Endothelial cell of umbilical vein (primary cell): ENCODE measurements around the gene TRPV6. TPM values are rescaled to one million over a fixed set of nuclear protein-coding genes. Genes with fewer than 3 reads are reported as not detected.

Experiments
- BruUV-seq: library from RNA; stranded (reverse); fragments of 400-500 nt; replicated peaks from 2 replicates; lab custom pipeline; 2021; lab: Mats Ljungman, UMichigan
- CTCF ChIA-PET: fragments of 300-600, 350-600 bp; sonication (Branson Sonifier 250); formaldehyde crosslinking; loops from one replicate; lab custom pipeline; 2021; ENCODE audit warnings: antibody characterized with exemption, inconsistent platforms; lab: Charles Lee
- POLR2A ChIA-PET: fragments of 300-600, 350-600 bp; sonication (Branson Sonifier 250); formaldehyde crosslinking; loops from one replicate; lab custom pipeline; 2021; ENCODE audit warnings: antibody characterized with exemption, inconsistent platforms; lab: Charles Lee
- DNase-seq: peaks from one replicate; pipeline ENCODE4 v3.0.0-alpha.2; 2011; ENCODE audit warnings: low read depth, low spot score
- FAIRE-seq: peaks from 2 replicates; lab custom pipeline; 2011; peaks lifted over from hg19 to GRCh38; lab: Jason Lieb, UNC
- H2AFZ ChIP-seq: 2 replicates; pipeline ENCODE4 v1.6.0; 2012; ENCODE audit warnings: low read depth, low read length, control low read depth, inconsistent platforms
- H3K27ac ChIP-seq: 2 replicates; pipeline ENCODE4 v1.5.1; 2011; ENCODE audit warnings: low read depth, mild to moderate bottlenecking, control low read depth, low read length, moderate library complexity; ENCODE audit not compliant: insufficient read depth
- H3K27me3 ChIP-seq, 2 experiments: 2 replicates each; pipeline versions ENCODE4 v1.6.0 to v1.6.1; 2011; ENCODE audit warnings: low read length in 2 of 2, mixed read lengths in 1 of 2; ENCODE audit not compliant: control insufficient read depth in 2 of 2, insufficient read depth in 2 of 2
- H3K36me3 ChIP-seq, 2 experiments: 2 replicates in 1 of 2; 3 replicates in 1 of 2; pipeline ENCODE4 v1.5.1; 2011; ENCODE audit warnings: low read length in 2 of 2, mild to moderate bottlenecking in 1 of 2, moderate library complexity in 1 of 2; ENCODE audit not compliant: control insufficient read depth in 2 of 2, insufficient read depth in 2 of 2; ENCODE audit errors: extremely low read depth in 1 of 2
- H3K4me1 ChIP-seq: 3 replicates; pipeline ENCODE4 v1.5.1; 2011; ENCODE audit warnings: mild to moderate bottlenecking, low read length; ENCODE audit not compliant: control insufficient read depth, insufficient read depth; ENCODE audit errors: extremely low read depth
- H3K4me2 ChIP-seq: 2 replicates; pipeline ENCODE4 v1.6.1; 2011; ENCODE audit warnings: low read length, control low read depth, mixed read lengths; ENCODE audit not compliant: insufficient read depth
- H3K4me3 ChIP-seq, 3 experiments: fragments of 200-600 bp in 1 of 3; sonication (generic), shearing (Covaris generic) in 1 of 3; replicated peaks in 1 of 3; 2 replicates each; pipeline ENCODE4 v1.5.1; 2011 to 2016; ENCODE audit warnings: control low read depth in 3 of 3, low read length in 3 of 3, mild to moderate bottlenecking in 2 of 3, inconsistent platforms in 1 of 3, low read depth in 1 of 3, moderate library complexity in 1 of 3; ENCODE audit not compliant: insufficient read depth in 1 of 3
- H3K79me2 ChIP-seq: 2 replicates; pipeline ENCODE4 v1.6.0; 2012; ENCODE audit warnings: low read length, inconsistent platforms; ENCODE audit not compliant: control insufficient read depth, insufficient read depth
- H3K9ac ChIP-seq: replicated peaks from 2 replicates; pipeline ENCODE3; 2011; ENCODE audit warnings: low read length, control low read depth; ENCODE audit not compliant: insufficient read depth; ENCODE audit errors: extremely low read depth
- H3K9me1 ChIP-seq: replicated peaks from 3 replicates; pipeline ENCODE4 v1.6.0; 2011; ENCODE audit warnings: mild to moderate bottlenecking, low read length; ENCODE audit not compliant: control insufficient read depth, insufficient read depth; ENCODE audit errors: extremely low read depth
- H3K9me3 ChIP-seq: replicated peaks from 2 replicates; pipeline ENCODE4 v1.5.1; 2012; ENCODE audit warnings: low read length, inconsistent platforms; ENCODE audit not compliant: control insufficient read depth, insufficient read depth
- H4K20me1 ChIP-seq: replicated peaks from 2 replicates; pipeline ENCODE3; 2011; ENCODE audit warnings: mild to moderate bottlenecking, low read length; ENCODE audit not compliant: control insufficient read depth, insufficient read depth; ENCODE audit errors: extremely low read depth
- EZH2 ChIP-seq: IDR thresholded peaks from 2 replicates; pipeline ENCODE4 v1.6.1; 2012; ENCODE audit warnings: borderline replicate concordance, low read depth, mild to moderate bottlenecking, moderate library complexity, low read length, inconsistent platforms; ENCODE audit not compliant: severe bottlenecking
- FOS ChIP-seq: IDR thresholded peaks from 2 replicates; pipeline ENCODE4 v1.6.1; 2011; ENCODE audit warnings: mild to moderate bottlenecking, low read length, moderate library complexity, borderline replicate concordance; ENCODE audit not compliant: insufficient read depth
- GATA2 ChIP-seq: IDR thresholded peaks from 2 replicates; pipeline ENCODE4 v1.7.0; 2011; ENCODE audit warnings: low read depth, mild to moderate bottlenecking, moderate library complexity, mixed read lengths, low read length; ENCODE audit not compliant: insufficient read length, insufficient read depth
- JUN ChIP-seq: IDR thresholded peaks from 2 replicates; pipeline ENCODE4 v1.6.1; 2011; ENCODE audit warnings: borderline replicate concordance, low read depth; ENCODE audit not compliant: insufficient read length, insufficient read depth
- MYC ChIP-seq: IDR thresholded peaks from one replicate; pipeline ENCODE4 v1.6.1; 2011; ENCODE audit warnings: mild to moderate bottlenecking, low read depth, low read length
- POLR2A ChIP-seq: IDR thresholded peaks from 2 replicates; pipeline ENCODE4 v1.6.1; 2012; ENCODE audit warnings: low read depth, mild to moderate bottlenecking, control low read depth, low read length
- POLR2AphosphoS5 ChIP-seq: IDR thresholded peaks from 2 replicates; pipeline ENCODE4 v1.6.1; 2012; ENCODE audit warnings: low read depth, mild to moderate bottlenecking, control low read depth, low read length, moderate library complexity; ENCODE audit not compliant: insufficient read depth
- dilution Hi-C: fragments of 300-500 bp; cut with MboI; formaldehyde crosslinking; loops from one replicate; pipeline ENCODE4 v1.15.0; 2019; ENCODE audit warnings: low sequenced_read_pairs; ENCODE audit not compliant: extremely low pct_ligation_motif_present
- intact Hi-C: fragments of 100-400 bp; cut with micrococcal nuclease; formaldehyde crosslinking; loops from one replicate; pipeline ENCODE4 v1.10.0; 2022
- polyA plus RNA-seq, 4 experiments: library from polyadenylated mRNA; depleted of rRNA in 3 of 4; stranded (reverse) in 3 of 4; unstranded in 1 of 4; fragments of >200 nt; gene quantifications; 2 replicates each; pipeline versions ENCODE4 v1.2.1 to v1.2.3, GENCODE V29; 2011 to 2012; ENCODE audit warnings: missing spikeins in 1 of 4
- total RNA-seq: library from RNA; stranded (reverse); gene quantifications from 2 replicates; pipeline ENCODE4 v1.2.3, GENCODE V29; 2021
- TF ChIP-seq, protein P1 (sequence below): IDR thresholded peaks from 2 replicates; pipeline ENCODE4 v1.6.1; 2011; ENCODE audit not compliant: insufficient read depth, insufficient read length
- TF ChIP-seq, protein P2 (sequence below), 2 donors: IDR thresholded peaks; 1 replicate in 1 of 2; 2 replicates in 1 of 2; pipeline ENCODE4 v1.5.1; 2011; ENCODE audit warnings: low read length in 2 of 2, mild to moderate bottlenecking in 2 of 2, moderate library complexity in 2 of 2, control low read depth in 1 of 2, inconsistent platforms in 1 of 2, low read depth in 1 of 2; ENCODE audit not compliant: insufficient read depth in 1 of 2; ENCODE audit errors: extremely low read depth in 1 of 2

Gene TRPV6
- total and polyA plus RNA-seq, 2 donors (not counting 3 experiments of a cell fraction or from before 2014, with no cell fraction given), result not detected

DNA sequence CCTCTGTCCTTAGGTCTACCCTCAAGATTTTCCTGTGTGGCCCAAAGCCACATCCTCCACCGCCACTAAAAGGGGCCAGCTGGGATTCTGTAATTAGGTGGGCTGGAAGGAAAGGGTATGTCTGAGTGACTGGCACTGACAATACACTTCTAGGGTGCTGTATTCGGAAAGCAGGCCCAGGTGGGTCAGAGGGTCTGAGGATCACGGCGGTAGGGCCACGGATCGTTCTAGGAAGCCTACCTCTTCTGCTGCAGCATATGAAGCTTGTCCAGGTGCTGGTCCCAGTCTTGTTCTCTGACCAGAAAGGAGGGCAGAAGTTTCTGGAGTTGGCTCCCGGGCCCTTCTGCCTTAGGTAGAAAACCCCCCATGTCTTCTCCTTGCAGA is 47.5 kb upstream of the TRPV6 start:
- Histone ChIP-seq H2AFZ (no peak overlapping the region), H4K20me1 (no peaks in the 10 kb centered on the region), H3K9ac (no peak overlapping the region), H3K9me1 (no peaks in the 10 kb centered on the region), H3K4me1 (no peaks in the 10 kb centered on the region), H3K4me3 (no peak overlapping the region), H3K9me3 (no peaks in the 10 kb centered on the region), H3K79me2 (no peaks in the 10 kb centered on the region), H3K4me2 (no peak overlapping the region), H3K36me3 (no peaks in the 10 kb centered on the region), H3K27me3 (no peaks in the 10 kb centered on the region), H3K27ac (no peak overlapping the region)
- dilution Hi-C loops, result no loop called here
- intact Hi-C loops, result no loop called here
- POLR2A ChIA-PET, result no interaction called here
- no peak for TF ChIP-seq FOS
- TF ChIP-seq EZH2, result no peak
- no peak for TF ChIP-seq GATA2
- TF ChIP-seq, protein P1, sequence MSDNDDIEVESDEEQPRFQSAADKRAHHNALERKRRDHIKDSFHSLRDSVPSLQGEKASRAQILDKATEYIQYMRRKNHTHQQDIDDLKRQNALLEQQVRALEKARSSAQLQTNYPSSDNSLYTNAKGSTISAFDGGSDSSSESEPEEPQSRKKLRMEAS, result no peak
- no peak for TF ChIP-seq POLR2A
- no TSS peak for BruUV-seq
- CTCF ChIA-PET, result no interaction called here
- FAIRE-seq (no peak), DNase-seq (no peak)

DNA sequence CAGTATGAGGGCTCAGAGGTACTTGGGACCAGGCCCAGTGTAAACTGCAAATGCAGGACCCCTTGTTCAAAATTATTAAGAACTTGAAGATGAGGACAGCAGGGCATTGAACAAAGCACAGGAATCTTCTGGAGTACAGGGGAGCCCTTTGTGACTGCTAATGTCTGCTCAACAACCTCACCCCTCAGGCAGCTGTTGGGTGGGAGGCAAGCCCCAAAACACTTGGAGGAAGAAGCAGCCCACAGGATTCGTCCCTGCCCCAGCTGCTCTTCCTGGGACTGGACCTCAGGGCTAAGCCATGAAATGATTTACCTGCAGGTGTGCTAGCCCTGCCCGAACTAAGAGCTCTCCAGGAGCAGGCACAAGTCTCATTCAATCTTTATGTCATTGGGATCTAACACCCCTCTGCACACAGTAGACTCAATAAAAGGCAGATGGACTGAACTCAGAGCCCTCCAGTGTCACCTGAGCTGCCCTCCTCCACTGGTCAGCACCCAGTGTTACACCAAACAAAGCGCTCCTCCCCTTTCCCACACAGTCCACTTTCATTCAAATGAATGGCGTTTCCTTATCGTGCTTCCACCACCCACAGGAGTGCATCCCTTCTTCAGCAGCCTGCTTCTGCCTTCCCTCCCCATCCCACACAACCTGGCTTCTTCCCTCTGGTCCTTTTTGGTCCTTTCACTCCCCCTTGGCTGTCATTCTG is 47.0 kb upstream of the TRPV6 start:
- no peak overlapping the region for H3K9ac ChIP-seq
- H3K79me2 ChIP-seq, result no peaks in the 10 kb centered on the region
- intact Hi-C loops, result no loop called here
- CTCF ChIA-PET, result no interaction called here
- H3K27ac ChIP-seq, result no peak overlapping the region
- H3K4me1 ChIP-seq, result no peaks in the 10 kb centered on the region
- no peaks in the 10 kb centered on the region for H3K9me3 ChIP-seq
- TF ChIP-seq, protein P2, sequence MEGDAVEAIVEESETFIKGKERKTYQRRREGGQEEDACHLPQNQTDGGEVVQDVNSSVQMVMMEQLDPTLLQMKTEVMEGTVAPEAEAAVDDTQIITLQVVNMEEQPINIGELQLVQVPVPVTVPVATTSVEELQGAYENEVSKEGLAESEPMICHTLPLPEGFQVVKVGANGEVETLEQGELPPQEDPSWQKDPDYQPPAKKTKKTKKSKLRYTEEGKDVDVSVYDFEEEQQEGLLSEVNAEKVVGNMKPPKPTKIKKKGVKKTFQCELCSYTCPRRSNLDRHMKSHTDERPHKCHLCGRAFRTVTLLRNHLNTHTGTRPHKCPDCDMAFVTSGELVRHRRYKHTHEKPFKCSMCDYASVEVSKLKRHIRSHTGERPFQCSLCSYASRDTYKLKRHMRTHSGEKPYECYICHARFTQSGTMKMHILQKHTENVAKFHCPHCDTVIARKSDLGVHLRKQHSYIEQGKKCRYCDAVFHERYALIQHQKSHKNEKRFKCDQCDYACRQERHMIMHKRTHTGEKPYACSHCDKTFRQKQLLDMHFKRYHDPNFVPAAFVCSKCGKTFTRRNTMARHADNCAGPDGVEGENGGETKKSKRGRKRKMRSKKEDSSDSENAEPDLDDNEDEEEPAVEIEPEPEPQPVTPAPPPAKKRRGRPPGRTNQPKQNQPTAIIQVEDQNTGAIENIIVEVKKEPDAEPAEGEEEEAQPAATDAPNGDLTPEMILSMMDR (IDR thresholded peaks at IDR 0.05; ENCODE audit: extremely low read depth in 1 of 2, insufficient read depth in 1 of 2, low read depth in 1 of 2, low read length in 2 of 2), result no peak
- TF ChIP-seq, protein P1, result no peak
- TF ChIP-seq JUN, result no peak
- no peak for TF ChIP-seq MYC
- TF ChIP-seq EZH2, result no peak
- no peak for TF ChIP-seq POLR2AphosphoS5
- no peaks in the 10 kb centered on the region for H4K20me1 ChIP-seq
- no peaks in the 10 kb centered on the region for H3K27me3 ChIP-seq
- no TSS peak for BruUV-seq
- no peak overlapping the region for H2AFZ ChIP-seq
- POLR2A ChIA-PET, result no interaction called here
- H3K4me2 ChIP-seq, result no peak overlapping the region
- dilution Hi-C loops, result no loop called here
- FAIRE-seq, result no peak
- DNase-seq, result no peak
- no peaks in the 10 kb centered on the region for H3K9me1 ChIP-seq
- no peak overlapping the region for H3K4me3 ChIP-seq
- H3K36me3 ChIP-seq, result no peaks in the 10 kb centered on the region
